NCI-H446 (cell line): ENCODE measurements around the gene TNFAIP1.

Source experiments
- DNase-seq, 2 experiments: peaks; one replicate each; lab custom pipeline; 2025; lab: John Stamatoyannopoulos, UW

The TNFAIP1 gene

DNA sequence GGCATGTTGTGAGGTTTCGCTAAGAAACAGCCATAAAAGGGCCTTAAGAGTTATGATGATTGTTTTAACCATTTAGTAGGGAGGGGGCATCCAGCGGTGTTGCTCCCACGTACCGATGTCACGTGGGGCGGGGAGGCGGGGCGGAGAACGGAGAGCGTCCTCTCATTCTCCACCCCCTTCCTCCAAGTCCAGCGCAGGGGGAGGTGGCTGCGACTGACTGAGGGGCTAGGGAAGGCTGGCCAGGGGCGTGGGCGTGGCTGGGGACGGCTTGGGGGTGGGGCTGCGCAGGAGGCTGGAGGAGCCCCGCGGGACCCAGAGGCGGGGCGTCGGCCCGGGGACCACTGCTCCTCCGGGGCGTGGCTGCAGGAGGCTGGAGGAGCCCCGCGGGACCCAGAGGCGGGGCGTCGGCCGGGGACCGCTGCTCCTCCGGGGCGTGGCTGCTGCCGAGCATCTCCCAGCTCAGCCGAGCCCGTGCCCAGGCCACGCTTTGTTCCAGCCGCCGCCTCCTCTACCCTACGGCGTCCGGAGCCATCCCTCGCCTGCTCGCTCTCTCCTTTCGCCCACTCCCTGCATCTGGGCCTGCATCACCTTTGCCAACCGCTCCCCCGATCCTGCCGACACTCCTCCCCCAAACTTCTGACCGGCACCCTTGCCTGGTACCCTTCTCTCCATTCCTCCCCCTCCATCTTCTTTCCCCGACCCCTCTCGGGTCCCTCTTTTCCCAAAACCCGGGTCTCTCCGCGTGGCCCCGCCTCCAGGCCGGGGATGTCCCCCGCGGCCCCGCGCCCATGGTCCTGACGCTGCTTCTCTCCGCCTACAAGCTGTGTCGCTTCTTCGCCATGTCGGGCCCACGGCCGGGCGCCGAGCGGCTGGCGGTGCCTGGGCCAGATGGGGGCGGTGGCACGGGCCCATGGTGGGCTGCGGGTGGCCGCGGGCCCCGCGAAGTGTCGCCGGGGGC, 36.0 kb downstream of the TNFAIP1 start, which contains the start of gene SARM1:
SARM1 (plus strand) TSS at position 450 of the 958 bp plus-strand sequence; CDS start at position 789, 339 bp downstream.
- peak; percentile 84 to 94 for DNase-seq

DNA sequence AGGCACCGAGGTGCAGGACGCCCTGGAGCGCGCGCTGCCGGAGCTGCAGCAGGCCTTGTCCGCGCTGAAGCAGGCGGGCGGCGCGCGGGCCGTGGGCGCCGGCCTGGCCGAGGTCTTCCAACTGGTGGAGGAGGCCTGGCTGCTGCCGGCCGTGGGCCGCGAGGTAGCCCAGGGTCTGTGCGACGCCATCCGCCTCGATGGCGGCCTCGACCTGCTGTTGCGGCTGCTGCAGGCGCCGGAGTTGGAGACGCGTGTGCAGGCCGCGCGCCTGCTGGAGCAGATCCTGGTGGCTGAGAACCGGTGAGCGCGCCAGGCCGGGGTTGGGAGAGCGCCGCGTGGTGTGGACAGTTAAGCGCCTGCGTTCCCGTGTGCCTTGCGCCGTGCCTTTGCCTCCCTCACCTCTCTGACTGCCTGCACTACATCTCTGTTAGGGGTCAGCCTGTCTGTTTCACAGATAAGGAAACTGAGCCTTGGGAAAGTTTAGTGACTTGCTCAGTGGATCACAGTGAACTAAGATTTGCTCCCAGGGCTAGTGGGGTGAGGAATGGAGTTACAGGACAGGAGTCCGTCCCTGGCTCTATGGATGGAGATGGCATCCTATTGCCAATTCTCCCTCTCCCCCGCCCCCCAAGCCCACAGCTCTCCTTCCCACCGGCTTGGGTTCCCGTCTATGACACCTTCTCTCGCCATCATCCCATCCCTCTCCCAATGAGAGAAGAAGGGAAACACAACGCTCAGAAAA, 36.8 kb downstream of the TNFAIP1 start:
- DNase-seq, result no peak

DNA sequence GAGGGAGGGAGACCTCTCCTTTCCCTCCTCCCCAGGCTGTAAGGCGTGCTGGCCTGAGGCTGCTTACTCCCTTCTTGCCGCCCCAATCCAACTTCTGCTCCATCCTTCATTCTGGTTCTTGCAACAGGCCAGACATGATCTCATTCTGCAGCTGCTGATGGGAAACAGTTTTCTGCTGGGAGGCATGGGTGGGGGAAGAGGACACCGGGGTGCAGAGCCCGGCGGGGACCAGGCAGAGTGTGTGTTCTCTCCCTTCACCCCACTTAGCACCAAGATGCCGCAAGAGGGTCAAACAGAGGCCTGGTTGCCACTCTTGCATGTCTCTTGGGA, 37.3 kb downstream of the TNFAIP1 start:
- no peak for DNase-seq

DNA sequence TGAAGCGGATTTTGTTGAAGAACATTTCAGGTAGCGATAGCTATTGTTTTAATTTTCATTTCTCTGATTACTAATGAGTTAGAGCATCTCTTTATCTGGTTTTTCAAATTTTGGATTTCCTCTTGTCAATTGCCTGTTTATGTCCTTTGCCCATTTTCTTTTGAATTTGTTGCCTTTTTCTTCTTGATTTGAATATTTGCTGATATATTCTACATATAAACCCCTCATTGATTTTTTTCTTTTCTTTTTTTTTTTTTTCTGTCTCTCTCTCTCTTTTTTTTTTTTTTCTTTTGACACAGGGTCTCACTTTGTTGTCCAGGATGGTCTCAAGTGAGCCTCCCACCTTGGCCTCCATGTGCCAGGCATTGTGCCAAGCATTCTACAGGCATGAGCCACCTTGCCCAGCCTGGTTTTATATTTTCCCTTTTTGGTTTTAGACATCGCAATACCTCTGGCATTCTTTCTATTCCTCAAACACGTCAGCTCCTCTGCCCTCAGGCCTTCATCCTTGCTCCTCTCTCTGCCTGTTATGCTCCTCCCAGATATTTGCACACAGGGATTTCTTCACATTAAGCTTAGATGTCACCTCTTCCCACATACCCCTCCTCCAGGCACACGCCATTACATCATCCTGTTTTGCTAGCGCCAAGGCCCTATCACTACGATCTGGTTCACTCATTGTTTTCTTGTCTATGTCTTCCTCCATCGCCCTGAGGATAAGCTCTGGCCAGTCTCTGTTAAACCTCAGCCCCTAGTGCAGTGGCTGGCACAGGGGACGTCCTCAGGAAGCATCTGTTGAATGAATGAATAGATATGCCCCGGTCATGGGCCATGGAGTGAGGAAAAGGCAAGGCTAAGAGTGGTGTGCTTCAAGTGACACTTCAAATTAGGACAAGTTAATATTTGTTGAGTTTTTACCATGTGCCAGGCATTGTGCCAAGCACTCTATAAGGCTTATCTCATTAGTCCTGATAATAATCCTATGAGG, 44.5 kb downstream of the TNFAIP1 start:
- no peak for DNase-seq

DNA sequence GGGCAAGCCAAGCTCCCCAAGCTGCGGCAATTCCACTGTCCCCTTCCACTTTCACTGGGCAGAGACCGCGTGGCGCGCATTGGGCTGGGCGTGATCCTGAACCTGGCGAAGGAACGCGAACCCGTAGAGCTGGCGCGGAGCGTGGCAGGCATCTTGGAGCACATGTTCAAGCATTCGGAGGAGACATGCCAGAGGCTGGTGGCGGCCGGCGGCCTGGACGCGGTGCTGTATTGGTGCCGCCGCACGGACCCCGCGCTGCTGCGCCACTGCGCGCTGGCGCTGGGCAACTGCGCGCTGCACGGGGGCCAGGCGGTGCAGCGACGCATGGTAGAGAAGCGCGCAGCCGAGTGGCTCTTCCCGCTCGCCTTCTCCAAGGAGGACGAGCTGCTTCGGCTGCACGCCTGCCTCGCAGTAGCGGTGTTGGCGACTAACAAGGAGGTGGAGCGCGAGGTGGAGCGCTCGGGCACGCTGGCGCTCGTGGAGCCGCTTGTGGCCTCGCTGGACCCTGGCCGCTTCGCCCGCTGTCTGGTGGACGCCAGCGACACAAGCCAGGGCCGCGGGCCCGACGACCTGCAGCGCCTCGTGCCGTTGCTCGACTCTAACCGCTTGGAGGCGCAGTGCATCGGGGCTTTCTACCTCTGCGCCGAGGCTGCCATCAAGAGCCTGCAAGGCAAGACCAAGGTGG, 45.7 kb downstream of the TNFAIP1 start:
- DNase-seq, result no peak

DNA sequence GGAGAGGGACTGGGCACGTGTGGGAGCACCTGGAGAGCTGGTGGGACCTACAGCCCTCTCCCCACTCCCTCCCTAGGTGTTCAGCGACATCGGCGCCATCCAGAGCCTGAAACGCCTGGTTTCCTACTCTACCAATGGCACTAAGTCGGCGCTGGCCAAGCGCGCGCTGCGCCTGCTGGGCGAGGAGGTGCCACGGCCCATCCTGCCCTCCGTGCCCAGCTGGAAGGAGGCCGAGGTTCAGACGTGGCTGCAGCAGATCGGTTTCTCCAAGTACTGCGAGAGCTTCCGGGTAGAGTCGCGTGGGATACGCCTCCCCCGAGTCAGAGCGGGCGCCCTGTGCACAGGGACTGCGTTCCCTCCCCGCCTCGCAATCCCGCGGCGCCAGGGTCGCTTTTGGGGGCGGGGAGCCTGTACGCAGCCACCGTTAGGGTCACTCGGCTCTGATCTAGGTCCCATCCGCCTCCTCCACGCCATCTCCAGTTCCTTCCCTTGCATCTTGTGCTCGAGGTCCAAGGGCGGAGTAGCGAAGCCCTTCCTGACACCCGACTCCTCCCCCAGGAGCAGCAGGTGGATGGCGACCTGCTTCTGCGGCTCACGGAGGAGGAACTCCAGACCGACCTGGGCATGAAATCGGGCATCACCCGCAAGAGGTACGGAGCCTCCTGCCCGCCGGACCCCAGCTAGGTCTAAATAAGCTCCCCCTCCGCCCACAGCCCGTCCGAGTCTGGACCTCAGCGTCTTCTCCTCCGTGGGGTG, 48.9 kb downstream of the TNFAIP1 start:
- DNase-seq, result no peak

DNA sequence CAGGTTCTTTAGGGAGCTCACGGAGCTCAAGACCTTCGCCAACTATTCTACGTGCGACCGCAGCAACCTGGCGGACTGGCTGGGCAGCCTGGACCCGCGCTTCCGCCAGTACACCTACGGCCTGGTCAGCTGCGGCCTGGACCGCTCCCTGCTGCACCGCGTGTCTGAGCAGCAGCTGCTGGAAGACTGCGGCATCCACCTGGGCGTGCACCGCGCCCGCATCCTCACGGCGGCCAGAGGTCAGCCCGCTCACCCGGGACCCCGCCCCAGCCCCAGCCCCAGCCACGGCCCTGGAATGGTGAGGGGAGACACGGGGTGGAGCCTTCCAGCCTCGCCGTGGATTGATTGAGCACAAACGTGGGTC, 49.5 kb downstream of the TNFAIP1 start:
- no peak for DNase-seq

DNA sequence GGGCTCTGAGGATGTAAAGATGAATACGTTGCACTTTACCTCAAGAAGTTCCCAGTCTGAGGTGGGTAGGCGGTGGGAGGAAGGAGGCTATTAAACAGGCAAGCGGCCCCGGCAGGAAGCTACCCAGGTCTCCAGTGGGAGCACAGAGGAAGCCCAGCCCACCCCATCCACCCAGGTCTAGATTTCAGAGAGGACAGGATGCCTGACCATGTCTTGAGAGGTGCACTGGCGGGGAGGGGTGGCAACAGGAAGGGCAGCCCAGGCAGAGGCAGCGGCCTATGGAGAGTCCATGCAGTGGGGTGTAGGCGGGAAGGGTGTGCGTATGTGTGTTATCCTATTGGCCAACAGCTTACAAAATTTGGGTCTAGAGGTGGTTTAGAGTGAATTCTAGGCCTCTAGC, 49.8 kb downstream of the TNFAIP1 start:
- no peak for DNase-seq

DNA sequence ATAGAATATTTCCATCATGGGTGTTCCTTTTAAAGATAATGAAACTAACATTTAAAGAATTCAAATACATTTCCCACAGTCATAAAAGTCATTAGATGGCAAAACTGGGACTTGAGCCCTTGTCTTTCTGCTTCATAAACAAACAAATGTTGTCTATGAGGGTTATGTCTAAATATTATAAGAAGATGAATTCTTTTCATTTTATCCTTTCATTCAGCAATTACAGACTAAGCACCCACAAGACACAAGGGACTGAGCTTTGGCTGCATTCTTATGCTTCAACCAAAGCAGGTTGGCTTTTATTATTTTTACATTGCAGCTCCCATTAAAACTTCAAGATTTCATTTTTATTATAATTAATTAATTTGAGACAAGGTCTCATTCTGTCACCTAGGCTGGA, 50.8 kb downstream of the TNFAIP1 start:
- DNase-seq, result no peak

DNA sequence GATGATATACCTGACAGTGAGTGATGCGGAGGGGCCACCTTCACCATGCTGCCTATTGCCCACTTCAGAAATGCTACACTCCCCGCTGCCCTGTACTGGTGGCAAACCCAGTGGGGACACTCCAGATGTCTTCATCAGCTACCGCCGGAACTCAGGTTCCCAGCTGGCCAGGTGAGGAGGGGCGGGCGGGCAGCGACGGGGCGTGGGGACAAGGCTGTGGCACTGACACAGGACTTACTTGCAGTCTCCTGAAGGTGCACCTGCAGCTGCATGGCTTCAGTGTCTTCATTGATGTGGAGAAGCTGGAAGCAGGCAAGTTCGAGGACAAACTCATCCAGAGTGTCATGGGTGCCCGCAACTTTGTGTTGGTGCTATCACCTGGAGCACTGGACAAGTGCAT, 52.5 kb downstream of the TNFAIP1 start:
- no peak for DNase-seq

DNA sequence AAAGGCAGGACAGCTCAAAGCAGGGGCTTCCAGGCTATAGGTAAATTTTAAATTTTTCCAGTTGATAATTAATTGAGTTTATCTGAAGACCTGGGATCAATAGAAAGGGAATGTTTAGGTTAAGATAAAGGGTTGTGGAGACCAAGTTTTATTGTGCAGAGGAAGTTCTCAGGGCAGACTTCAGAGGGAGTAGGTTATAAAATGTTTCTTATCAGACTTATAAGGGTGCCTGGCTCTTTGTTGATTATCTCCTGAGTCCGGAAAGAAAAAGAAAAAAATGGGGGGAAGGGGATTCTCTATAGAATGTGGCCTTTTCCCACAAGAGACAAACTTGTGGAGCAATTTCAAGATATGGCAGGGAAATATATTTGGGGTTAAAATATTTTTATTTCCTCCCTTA, 54.6 kb downstream of the TNFAIP1 start:
- DNase-seq, result no peak

DNA sequence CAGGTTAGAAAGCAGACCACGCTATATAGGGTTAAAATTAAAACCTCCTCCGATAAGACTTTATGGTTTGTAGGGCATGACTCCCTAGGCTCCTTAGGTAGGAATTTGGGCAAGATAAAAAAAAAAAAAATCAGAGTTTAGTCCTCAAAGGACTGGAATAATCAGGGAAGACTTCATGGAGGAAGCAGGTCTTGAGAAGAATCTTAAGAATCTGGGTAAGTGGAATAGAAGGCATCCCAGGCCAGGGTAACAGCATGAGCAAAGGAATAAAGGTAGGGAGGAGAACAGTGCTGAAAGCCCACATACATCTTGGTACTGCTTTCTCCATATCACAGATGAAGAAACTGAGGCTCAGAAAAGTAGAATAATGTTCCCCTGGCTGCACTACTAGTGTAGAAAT, 55.0 kb downstream of the TNFAIP1 start:
- no peak for DNase-seq

DNA sequence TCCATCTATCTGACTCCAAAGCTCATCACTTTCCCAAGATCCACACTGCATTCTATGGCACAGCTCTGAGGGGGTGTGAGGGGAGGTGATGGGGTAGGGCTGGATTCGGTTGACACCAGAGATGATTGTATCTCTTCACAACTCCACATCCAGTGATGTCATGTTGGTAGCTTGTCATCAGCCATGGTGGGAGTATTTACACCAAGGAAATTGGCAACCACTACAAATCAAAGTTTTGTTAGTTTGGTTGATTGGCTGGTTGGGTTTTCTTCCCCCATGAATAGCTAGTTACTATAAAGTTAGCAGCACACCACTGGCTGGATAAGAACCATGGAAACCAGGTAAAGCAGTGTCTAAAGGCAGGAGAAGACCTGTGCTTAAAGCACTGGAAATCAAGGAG, 55.4 kb downstream of the TNFAIP1 start:
- no peak for DNase-seq

DNA sequence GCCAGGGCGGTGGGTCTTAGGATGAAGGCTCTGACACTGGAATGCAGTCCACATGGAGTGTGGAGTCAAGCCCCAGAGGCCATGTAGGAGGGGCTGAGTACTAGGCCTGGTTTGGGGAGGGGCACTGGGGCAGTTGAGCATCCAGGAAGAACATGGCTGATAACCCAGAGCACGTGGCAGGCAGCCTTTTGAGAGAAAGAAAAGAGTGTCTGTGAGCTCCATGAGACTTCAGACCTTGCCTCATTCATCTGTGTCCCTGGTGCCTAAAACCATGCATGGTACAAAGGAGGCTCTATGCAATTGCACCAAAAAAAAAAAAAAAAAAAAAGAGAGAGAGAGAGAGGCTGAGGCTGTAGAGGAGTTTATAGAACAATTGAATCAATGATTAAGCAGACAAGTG, 55.8 kb downstream of the TNFAIP1 start:
- no peak for DNase-seq

DNA sequence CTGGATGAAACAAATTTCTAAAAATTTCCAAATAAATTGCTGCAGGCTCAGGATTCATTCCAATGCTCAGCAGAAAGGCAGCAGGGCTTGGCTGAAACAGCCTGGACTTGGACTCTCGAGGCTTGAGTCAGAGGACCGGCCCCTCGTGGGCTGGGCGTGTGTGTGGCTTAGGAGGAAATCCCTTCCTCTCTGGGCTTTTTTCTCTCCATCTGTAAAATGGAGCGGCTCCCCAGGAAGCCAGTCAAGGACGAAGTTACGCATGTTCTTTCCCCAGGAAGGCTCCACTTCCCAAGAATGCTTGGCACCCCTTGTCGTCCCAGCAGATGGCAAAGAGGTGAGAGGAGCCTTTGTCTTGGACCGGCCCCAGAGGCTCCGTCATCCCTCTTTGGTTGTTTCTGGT, 56.9 kb downstream of the TNFAIP1 start:
- peak in 1 of 2 experiments; percentile 50 for DNase-seq

DNA sequence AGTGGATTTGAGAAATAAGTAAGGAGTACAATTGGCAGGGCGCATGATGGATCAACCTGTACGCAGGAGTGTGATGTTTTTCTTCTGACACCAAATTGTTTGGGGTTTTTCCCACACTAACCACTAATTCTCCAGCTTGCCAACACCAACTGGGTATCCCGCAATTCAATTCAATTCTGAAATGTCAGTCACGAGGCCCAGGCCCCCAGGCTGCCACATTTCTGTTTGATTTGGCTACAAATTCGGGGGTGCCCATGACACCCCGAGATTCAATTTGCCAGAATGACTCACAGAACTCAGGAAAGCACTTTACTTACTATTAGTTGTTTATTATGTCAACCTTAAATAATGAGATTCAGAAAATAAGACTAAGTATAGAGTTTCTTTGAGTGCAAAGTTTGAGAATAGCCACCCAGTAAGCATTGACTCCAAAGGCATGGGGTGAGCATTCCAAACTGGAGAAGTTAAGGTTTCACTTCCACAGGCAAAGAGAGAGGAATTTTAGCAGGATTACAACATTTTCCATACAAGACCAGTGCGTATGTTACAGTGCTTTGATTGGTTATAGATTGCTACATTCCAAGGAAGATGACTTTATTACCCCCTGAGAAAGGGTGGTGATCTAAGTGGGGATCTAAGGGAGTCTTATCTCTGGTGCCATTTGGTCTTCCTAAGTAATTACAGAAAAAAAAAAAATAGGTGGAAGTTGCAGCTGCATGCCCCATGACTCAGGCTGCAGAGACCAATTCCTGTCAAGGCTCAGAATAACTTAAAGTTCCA, 59.0 kb downstream of the TNFAIP1 start:
- DNase-seq, result no peak

DNA sequence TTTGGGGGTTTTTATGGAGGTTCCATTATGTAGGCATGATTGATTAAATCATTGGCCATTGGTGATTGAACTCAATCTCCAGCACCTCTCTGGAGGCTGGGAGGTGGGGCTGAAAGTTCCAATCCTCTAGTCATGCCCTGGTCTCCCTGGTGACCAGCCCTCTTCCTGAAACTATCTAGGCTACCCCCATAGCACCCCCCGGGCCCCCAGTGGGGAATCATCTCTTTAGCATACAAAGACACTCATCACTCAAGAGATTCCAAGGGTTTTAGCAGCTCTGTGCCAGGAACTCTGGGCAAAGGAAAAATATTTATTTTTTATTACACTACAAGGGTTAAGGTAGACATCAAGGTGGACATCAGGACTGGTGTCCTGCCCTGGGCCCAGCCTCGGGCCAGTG, 59.9 kb downstream of the TNFAIP1 start:
- no peak for DNase-seq

DNA sequence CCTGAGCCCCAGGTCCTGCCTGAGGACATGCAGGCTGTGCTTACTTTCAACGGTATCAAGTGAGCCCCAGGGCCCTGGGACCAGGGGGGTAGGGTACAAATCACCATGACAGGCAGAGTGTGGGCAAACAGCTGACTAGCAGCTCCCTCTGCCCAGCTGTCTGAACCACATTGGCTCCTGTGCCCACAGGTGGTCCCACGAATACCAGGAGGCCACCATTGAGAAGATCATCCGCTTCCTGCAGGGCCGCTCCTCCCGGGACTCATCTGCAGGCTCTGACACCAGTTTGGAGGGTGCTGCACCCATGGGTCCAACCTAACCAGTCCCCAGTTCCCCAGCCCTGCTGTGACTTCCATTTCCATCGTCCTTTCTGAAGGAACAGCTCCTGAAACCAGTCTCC, 60.4 kb downstream of the TNFAIP1 start:
- no peak for DNase-seq
